Panc1 (cell line): ENCODE results near the gene CYTH4.

Source experiments
- POLR2AphosphoS5 ChIP-seq: IDR thresholded peaks from 2 replicates; pipeline ENCODE4 v1.6.1; 2012; ENCODE audit warnings: mild to moderate bottlenecking, low read depth, low read length, moderate library complexity
- TF ChIP-seq, protein P1 (sequence below): fragments of 450-650 bp; IDR thresholded peaks from 2 replicates; pipeline ENCODE4 v1.5.1; 2017; ENCODE audit warnings: mild to moderate bottlenecking
- TF ChIP-seq, protein P2 (sequence below), 2 experiments: IDR thresholded peaks; 2 replicates each; pipeline ENCODE4 v1.6.1; 2011 to 2012; ENCODE audit warnings: low read depth in 2 of 2, control low read depth in 1 of 2, low read length in 1 of 2, mild to moderate bottlenecking in 1 of 2, moderate library complexity in 1 of 2; ENCODE audit not compliant: insufficient read depth in 1 of 2

DNA sequence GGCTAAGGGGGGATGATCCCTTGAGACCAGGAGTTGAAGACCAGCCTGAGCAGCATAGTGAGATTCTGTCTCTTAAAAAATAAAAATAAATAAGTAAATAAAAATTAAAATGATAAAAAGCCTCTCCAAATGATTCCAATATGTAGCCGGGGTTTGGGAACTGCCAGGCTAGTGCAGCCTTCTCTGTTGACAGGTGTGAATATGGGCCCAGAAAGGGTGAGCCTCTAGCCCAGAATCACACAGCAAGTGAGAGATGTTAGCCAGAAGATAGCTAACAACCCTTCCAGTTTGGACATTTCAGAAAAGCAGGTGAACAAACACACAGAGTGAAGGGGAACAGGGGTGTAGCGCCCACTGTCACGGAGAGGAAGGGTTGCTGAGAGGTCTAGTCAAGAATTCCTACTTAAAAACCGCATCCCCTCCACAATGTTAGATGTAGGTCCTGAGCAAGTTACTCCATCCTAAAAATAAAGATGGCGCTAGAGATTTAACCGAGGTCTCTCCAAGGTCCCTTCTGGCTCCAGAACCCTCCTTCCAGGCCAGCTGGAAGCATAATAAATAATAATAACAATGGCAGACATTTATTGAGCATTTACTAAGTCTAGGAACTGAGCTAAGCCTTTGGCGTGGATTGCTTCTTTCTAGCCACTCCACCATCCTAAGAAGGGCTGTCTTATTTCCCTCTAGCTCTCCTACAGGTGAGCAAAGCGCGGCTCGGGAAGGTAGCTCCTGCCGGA lies 51.6 kb downstream of the CYTH4 start:
- TF ChIP-seq, protein P1, sequence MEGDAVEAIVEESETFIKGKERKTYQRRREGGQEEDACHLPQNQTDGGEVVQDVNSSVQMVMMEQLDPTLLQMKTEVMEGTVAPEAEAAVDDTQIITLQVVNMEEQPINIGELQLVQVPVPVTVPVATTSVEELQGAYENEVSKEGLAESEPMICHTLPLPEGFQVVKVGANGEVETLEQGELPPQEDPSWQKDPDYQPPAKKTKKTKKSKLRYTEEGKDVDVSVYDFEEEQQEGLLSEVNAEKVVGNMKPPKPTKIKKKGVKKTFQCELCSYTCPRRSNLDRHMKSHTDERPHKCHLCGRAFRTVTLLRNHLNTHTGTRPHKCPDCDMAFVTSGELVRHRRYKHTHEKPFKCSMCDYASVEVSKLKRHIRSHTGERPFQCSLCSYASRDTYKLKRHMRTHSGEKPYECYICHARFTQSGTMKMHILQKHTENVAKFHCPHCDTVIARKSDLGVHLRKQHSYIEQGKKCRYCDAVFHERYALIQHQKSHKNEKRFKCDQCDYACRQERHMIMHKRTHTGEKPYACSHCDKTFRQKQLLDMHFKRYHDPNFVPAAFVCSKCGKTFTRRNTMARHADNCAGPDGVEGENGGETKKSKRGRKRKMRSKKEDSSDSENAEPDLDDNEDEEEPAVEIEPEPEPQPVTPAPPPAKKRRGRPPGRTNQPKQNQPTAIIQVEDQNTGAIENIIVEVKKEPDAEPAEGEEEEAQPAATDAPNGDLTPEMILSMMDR, result no peak; the same call in 1 of the 2 replicates
- TF ChIP-seq, protein P2, sequence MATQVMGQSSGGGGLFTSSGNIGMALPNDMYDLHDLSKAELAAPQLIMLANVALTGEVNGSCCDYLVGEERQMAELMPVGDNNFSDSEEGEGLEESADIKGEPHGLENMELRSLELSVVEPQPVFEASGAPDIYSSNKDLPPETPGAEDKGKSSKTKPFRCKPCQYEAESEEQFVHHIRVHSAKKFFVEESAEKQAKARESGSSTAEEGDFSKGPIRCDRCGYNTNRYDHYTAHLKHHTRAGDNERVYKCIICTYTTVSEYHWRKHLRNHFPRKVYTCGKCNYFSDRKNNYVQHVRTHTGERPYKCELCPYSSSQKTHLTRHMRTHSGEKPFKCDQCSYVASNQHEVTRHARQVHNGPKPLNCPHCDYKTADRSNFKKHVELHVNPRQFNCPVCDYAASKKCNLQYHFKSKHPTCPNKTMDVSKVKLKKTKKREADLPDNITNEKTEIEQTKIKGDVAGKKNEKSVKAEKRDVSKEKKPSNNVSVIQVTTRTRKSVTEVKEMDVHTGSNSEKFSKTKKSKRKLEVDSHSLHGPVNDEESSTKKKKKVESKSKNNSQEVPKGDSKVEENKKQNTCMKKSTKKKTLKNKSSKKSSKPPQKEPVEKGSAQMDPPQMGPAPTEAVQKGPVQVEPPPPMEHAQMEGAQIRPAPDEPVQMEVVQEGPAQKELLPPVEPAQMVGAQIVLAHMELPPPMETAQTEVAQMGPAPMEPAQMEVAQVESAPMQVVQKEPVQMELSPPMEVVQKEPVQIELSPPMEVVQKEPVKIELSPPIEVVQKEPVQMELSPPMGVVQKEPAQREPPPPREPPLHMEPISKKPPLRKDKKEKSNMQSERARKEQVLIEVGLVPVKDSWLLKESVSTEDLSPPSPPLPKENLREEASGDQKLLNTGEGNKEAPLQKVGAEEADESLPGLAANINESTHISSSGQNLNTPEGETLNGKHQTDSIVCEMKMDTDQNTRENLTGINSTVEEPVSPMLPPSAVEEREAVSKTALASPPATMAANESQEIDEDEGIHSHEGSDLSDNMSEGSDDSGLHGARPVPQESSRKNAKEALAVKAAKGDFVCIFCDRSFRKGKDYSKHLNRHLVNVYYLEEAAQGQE (IDR thresholded peaks at IDR 0.05; ENCODE audit: insufficient read depth in 1 of 2, low read depth in 2 of 2, low read length in 1 of 2), result no peak
- no peak for TF ChIP-seq POLR2AphosphoS5
